Thoracic aorta (tissue), 2 donors: ENCODE data around the gene PAX5. TPM values are rescaled to one million over a fixed set of nuclear protein-coding genes. Genes with fewer than 3 reads are reported as not detected.

Source experiments
- ATAC-seq: fragments of 150-250 bp; one replicate; pipeline ENCODE4 v1.8.0; 2017; ENCODE audit warnings: low read depth; ENCODE audit not compliant: insufficient number of reproducible peaks, low FRiP score
- DNase-seq: peaks from one replicate; pipeline ENCODE4 v3.0.0-alpha.2; 2020; ENCODE audit warnings: low spot score
- H3K27ac ChIP-seq, 2 donors: fragments of 200-600 bp; sonication (generic); 1 replicate in 1 of 2; 2 replicates in 1 of 2; pipeline ENCODE4 v1.5.1; 2016; ENCODE audit warnings: mild to moderate bottlenecking in 2 of 2, moderate library complexity in 2 of 2
- H3K27me3 ChIP-seq: fragments of 200-600 bp; sonication (generic); replicated peaks from 2 replicates; pipeline ENCODE4 v1.6.0; 2016; ENCODE audit warnings: mild to moderate bottlenecking; ENCODE audit not compliant: insufficient read depth
- H3K36me3 ChIP-seq: fragments of 200-600 bp; sonication (generic); one replicate; pipeline ENCODE4 v1.5.1; 2016
- H3K4me1 ChIP-seq, 2 donors: fragments of 200-600 bp; sonication (generic); 1 replicate in 1 of 2; 2 replicates in 1 of 2; pipeline versions ENCODE4 v1.5.1 to v1.6.0; 2016; ENCODE audit warnings: low read depth in 2 of 2, mild to moderate bottlenecking in 1 of 2; ENCODE audit not compliant: control insufficient read depth in 1 of 2
- H3K4me3 ChIP-seq: fragments of 200-600 bp; sonication (generic); 2 replicates; pipeline ENCODE4 v1.5.1; 2016; ENCODE audit warnings: mild to moderate bottlenecking
- H3K9me3 ChIP-seq: fragments of 200-600 bp; sonication (generic); 2 replicates; pipeline ENCODE4 v1.5.1; 2016
- total RNA-seq, 2 donors: library from RNA; depleted of rRNA; stranded (reverse); fragments of >200 nt; gene quantifications; one replicate each; pipeline versions ENCODE4 v1.1.0 to v1.2.3, GENCODE V29; 2016
- TF ChIP-seq, protein P1 (sequence below): fragments of 200-600 bp; sonication (generic); IDR thresholded peaks from one replicate; pipeline ENCODE4 v1.5.1; 2019; ENCODE audit warnings: antibody characterized with exemption

The PAX5 gene
- total RNA-seq, 2 donors from 2014 or later = 0.21 TPM; not detected in 1

DNA sequence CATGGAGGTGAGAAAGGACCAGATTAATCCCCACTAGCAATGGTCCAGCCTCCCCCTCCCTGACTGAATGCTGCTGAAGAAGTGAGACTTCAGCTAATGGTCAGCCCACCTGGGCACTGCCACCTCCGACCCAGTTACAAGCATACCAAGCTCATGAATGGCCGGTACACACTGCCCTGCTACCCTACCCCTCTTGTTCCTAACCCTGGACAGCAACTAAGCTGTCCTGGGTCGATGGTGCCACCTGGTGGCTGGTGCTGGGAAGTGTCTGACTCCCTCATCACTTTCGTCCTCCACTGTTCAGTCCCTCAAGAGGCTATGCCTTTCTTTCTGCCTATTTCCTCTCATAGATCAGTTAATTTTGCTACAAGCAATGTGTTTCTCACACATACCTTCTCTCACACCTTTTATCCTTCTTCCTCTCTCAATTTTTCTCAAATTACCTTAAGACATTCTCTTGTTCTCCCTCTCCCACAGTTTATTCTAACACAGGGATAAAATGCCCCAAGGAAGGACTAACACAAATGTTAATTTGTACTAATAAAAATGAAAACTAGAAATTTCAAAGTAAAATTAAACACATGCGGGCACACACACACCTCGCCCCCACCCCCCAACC lies 42.4 kb downstream of the PAX5 start:
- Histone ChIP-seq H3K36me3 (no peaks in the 10 kb centered on the region), H3K9me3 (peaks cover 5% of the 10 kb centered on the region), H3K4me3 (no peak overlapping the region), H3K27me3 (peaks cover 12% of the 10 kb centered on the region), H3K4me1 (peaks cover 0 to 1% of the 10 kb centered on the region in 2 donors), H3K27ac (no peak overlapping the region)
- TF ChIP-seq, protein P1, sequence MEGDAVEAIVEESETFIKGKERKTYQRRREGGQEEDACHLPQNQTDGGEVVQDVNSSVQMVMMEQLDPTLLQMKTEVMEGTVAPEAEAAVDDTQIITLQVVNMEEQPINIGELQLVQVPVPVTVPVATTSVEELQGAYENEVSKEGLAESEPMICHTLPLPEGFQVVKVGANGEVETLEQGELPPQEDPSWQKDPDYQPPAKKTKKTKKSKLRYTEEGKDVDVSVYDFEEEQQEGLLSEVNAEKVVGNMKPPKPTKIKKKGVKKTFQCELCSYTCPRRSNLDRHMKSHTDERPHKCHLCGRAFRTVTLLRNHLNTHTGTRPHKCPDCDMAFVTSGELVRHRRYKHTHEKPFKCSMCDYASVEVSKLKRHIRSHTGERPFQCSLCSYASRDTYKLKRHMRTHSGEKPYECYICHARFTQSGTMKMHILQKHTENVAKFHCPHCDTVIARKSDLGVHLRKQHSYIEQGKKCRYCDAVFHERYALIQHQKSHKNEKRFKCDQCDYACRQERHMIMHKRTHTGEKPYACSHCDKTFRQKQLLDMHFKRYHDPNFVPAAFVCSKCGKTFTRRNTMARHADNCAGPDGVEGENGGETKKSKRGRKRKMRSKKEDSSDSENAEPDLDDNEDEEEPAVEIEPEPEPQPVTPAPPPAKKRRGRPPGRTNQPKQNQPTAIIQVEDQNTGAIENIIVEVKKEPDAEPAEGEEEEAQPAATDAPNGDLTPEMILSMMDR = no peak
- DNase-seq (no peak), ATAC-seq (no peak)

DNA sequence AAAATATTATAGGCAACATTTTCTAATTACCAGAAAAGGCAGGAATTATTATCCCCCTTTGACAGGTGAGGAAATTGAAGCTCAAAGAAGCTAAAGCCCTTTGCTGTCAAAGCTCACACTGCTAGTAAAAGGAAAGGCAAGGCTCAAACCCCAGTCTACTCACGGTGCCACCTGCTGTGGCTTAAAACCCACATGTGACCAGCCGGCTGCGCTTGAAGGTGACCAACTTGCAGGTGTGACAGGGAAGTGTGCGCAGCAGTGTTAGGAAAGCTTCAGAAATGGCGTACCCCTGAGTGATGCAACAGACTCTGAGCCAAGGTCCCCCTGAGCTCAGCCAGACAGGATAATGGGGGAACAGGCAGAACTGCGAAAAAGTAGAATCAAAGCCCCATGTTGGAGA lies 45.2 kb downstream of the PAX5 start:
- no peak for DNase-seq
- ATAC-seq = no peak
- Histone ChIP-seq H3K27me3 (peaks cover 13% of the 10 kb centered on the region), H3K27ac (no peak overlapping the region), H3K9me3 (peaks cover 5% of the 10 kb centered on the region), H3K36me3 (no peaks in the 10 kb centered on the region), H3K4me1 (peaks cover 0 to 4% of the 10 kb centered on the region in 2 donors), H3K4me3 (no peak overlapping the region)
- TF ChIP-seq, protein P1 = no peak

DNA sequence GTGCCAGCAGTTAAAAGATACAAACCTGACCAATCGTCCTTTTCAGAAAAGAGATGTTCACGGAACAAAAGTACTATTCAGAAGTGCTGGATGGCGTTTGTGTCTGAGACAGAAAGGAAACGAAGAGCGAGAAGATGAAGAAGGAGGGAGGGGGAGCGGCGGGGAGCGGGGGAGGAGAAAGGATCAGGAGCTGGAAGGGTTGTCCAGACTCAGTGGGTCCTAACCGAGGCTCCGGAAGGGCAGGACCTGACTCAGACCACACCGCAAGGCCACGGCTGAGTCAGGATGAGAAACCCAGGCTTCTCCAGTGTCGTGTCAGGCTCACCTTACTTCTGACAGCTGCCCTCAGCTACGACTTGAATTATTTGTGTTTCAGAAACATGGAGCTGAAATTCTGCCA lies 46.2 kb downstream of the PAX5 start:
- Histone ChIP-seq H3K4me1 (peaks cover 0 to 4% of the 10 kb centered on the region in 2 donors), H3K4me3 (no peak overlapping the region), H3K27me3 (peaks cover 13% of the 10 kb centered on the region), H3K9me3 (peaks cover 5% of the 10 kb centered on the region), H3K36me3 (no peaks in the 10 kb centered on the region), H3K27ac (no peak overlapping the region)
- ATAC-seq (no peak), DNase-seq (no peak)
- TF ChIP-seq, protein P1 = no peak

GRCh38 chr9:36987409-36987808 lies 46.7 kb downstream of the PAX5 start:
- Histone ChIP-seq H3K27ac (no peak overlapping the region), H3K9me3 (peaks cover 5% of the 10 kb centered on the region), H3K36me3 (no peaks in the 10 kb centered on the region), H3K27me3 (peaks cover 13% of the 10 kb centered on the region), H3K4me3 (no peak overlapping the region), H3K4me1 (peaks cover 0 to 4% of the 10 kb centered on the region in 2 donors)
- no peak for DNase-seq
- TF ChIP-seq, protein P1 = no peak
- no peak for ATAC-seq

DNA sequence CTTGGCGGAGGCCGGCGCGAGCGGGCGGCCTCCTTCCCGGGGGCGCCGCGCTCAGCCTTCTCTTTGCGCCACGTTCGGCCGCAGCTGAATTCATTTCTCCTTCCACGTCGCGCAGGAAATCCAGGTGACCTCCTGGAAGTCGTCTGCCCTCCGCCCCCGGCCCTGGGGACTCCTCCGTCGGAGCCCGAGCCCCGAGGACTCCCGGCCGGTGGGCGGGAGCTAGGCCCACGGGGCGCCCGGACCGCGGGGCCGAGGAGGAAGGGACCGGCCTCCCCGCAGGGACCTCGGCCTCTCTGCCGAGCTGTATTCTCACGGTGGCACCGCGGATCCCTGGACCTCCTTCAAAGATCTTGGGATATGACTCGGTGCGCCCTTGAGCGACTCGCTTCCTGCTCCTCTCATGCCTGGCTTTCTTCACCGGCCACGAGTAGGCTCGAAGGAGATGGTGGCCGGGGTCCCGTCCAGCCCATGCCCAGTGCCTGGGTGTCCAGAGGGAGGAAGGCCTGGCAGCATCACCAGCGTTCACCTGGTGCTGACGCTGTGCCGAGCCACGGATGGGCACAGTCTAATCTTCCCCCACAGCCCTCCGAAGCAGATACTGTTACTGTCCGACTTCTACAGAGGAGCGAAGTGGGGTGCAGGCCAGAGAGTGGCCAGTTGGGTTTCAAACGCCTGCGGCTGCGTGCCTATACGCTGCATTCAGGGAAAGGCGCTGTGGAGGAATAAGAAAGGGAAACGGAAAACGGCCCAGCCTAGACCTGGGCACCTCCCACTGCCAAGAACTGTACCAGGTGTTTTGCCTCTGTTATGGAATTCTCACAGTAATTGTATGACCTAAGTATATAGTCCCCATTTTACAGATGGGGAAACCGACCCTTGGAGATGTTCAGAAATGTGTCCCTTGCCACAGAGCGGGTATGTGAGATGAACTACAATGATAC lies 47.3 kb downstream of the PAX5 start:
- no peak for ATAC-seq
- Histone ChIP-seq H3K27me3 (peaks cover 13% of the 10 kb centered on the region), H3K9me3 (peaks cover 5% of the 10 kb centered on the region), H3K4me1 (peaks cover 0 to 4% of the 10 kb centered on the region in 2 donors), H3K27ac (no peak overlapping the region), H3K36me3 (no peaks in the 10 kb centered on the region), H3K4me3 (peak overlapping the region; percentile 27)
- TF ChIP-seq, protein P1 = no peak
- no peak for DNase-seq
